Endothelial cell of umbilical vein (primary cell): ENCODE results near the gene HUNK. TPM values are rescaled to one million over a fixed set of nuclear protein-coding genes. Genes with fewer than 3 reads are reported as not detected.

Experiments
- BruUV-seq: library from RNA; stranded (reverse); fragments of 400-500 nt; replicated peaks from 2 replicates; lab custom pipeline; 2021; lab: Mats Ljungman, UMichigan
- CTCF ChIA-PET: fragments of 300-600, 350-600 bp; sonication (Branson Sonifier 250); formaldehyde crosslinking; loops from one replicate; lab custom pipeline; 2021; ENCODE audit warnings: antibody characterized with exemption, inconsistent platforms; lab: Charles Lee
- POLR2A ChIA-PET: fragments of 300-600, 350-600 bp; sonication (Branson Sonifier 250); formaldehyde crosslinking; loops from one replicate; lab custom pipeline; 2021; ENCODE audit warnings: antibody characterized with exemption, inconsistent platforms; lab: Charles Lee
- DNase-seq: peaks from one replicate; pipeline ENCODE4 v3.0.0-alpha.2; 2011; ENCODE audit warnings: low read depth, low spot score
- FAIRE-seq: peaks from 2 replicates; lab custom pipeline; 2011; peaks lifted over from hg19 to GRCh38; lab: Jason Lieb, UNC
- H2AFZ ChIP-seq: 2 replicates; pipeline ENCODE4 v1.6.0; 2012; ENCODE audit warnings: low read depth, low read length, control low read depth, inconsistent platforms
- H3K27ac ChIP-seq: 2 replicates; pipeline ENCODE4 v1.5.1; 2011; ENCODE audit warnings: low read depth, mild to moderate bottlenecking, control low read depth, low read length, moderate library complexity; ENCODE audit not compliant: insufficient read depth
- H3K27me3 ChIP-seq, 2 experiments: 2 replicates each; pipeline versions ENCODE4 v1.6.0 to v1.6.1; 2011; ENCODE audit warnings: low read length in 2 of 2, mixed read lengths in 1 of 2; ENCODE audit not compliant: control insufficient read depth in 2 of 2, insufficient read depth in 2 of 2
- H3K36me3 ChIP-seq, 2 experiments: 2 replicates in 1 of 2; 3 replicates in 1 of 2; pipeline ENCODE4 v1.5.1; 2011; ENCODE audit warnings: low read length in 2 of 2, mild to moderate bottlenecking in 1 of 2, moderate library complexity in 1 of 2; ENCODE audit not compliant: control insufficient read depth in 2 of 2, insufficient read depth in 2 of 2; ENCODE audit errors: extremely low read depth in 1 of 2
- H3K4me1 ChIP-seq: 3 replicates; pipeline ENCODE4 v1.5.1; 2011; ENCODE audit warnings: mild to moderate bottlenecking, low read length; ENCODE audit not compliant: control insufficient read depth, insufficient read depth; ENCODE audit errors: extremely low read depth
- H3K4me2 ChIP-seq: 2 replicates; pipeline ENCODE4 v1.6.1; 2011; ENCODE audit warnings: low read length, control low read depth, mixed read lengths; ENCODE audit not compliant: insufficient read depth
- H3K4me3 ChIP-seq, 3 experiments: fragments of 200-600 bp in 1 of 3; sonication (generic), shearing (Covaris generic) in 1 of 3; replicated peaks in 1 of 3; 2 replicates each; pipeline ENCODE4 v1.5.1; 2011 to 2016; ENCODE audit warnings: control low read depth in 3 of 3, low read length in 3 of 3, mild to moderate bottlenecking in 2 of 3, inconsistent platforms in 1 of 3, low read depth in 1 of 3, moderate library complexity in 1 of 3; ENCODE audit not compliant: insufficient read depth in 1 of 3
- H3K79me2 ChIP-seq: 2 replicates; pipeline ENCODE4 v1.6.0; 2012; ENCODE audit warnings: low read length, inconsistent platforms; ENCODE audit not compliant: control insufficient read depth, insufficient read depth
- H3K9ac ChIP-seq: replicated peaks from 2 replicates; pipeline ENCODE3; 2011; ENCODE audit warnings: low read length, control low read depth; ENCODE audit not compliant: insufficient read depth; ENCODE audit errors: extremely low read depth
- H3K9me1 ChIP-seq: replicated peaks from 3 replicates; pipeline ENCODE4 v1.6.0; 2011; ENCODE audit warnings: mild to moderate bottlenecking, low read length; ENCODE audit not compliant: control insufficient read depth, insufficient read depth; ENCODE audit errors: extremely low read depth
- H3K9me3 ChIP-seq: replicated peaks from 2 replicates; pipeline ENCODE4 v1.5.1; 2012; ENCODE audit warnings: low read length, inconsistent platforms; ENCODE audit not compliant: control insufficient read depth, insufficient read depth
- H4K20me1 ChIP-seq: replicated peaks from 2 replicates; pipeline ENCODE3; 2011; ENCODE audit warnings: mild to moderate bottlenecking, low read length; ENCODE audit not compliant: control insufficient read depth, insufficient read depth; ENCODE audit errors: extremely low read depth
- EZH2 ChIP-seq: IDR thresholded peaks from 2 replicates; pipeline ENCODE4 v1.6.1; 2012; ENCODE audit warnings: borderline replicate concordance, low read depth, mild to moderate bottlenecking, moderate library complexity, low read length, inconsistent platforms; ENCODE audit not compliant: severe bottlenecking
- FOS ChIP-seq: IDR thresholded peaks from 2 replicates; pipeline ENCODE4 v1.6.1; 2011; ENCODE audit warnings: mild to moderate bottlenecking, low read length, moderate library complexity, borderline replicate concordance; ENCODE audit not compliant: insufficient read depth
- GATA2 ChIP-seq: IDR thresholded peaks from 2 replicates; pipeline ENCODE4 v1.7.0; 2011; ENCODE audit warnings: low read depth, mild to moderate bottlenecking, moderate library complexity, mixed read lengths, low read length; ENCODE audit not compliant: insufficient read length, insufficient read depth
- JUN ChIP-seq: IDR thresholded peaks from 2 replicates; pipeline ENCODE4 v1.6.1; 2011; ENCODE audit warnings: borderline replicate concordance, low read depth; ENCODE audit not compliant: insufficient read length, insufficient read depth
- MYC ChIP-seq: IDR thresholded peaks from one replicate; pipeline ENCODE4 v1.6.1; 2011; ENCODE audit warnings: mild to moderate bottlenecking, low read depth, low read length
- POLR2A ChIP-seq: IDR thresholded peaks from 2 replicates; pipeline ENCODE4 v1.6.1; 2012; ENCODE audit warnings: low read depth, mild to moderate bottlenecking, control low read depth, low read length
- POLR2AphosphoS5 ChIP-seq: IDR thresholded peaks from 2 replicates; pipeline ENCODE4 v1.6.1; 2012; ENCODE audit warnings: low read depth, mild to moderate bottlenecking, control low read depth, low read length, moderate library complexity; ENCODE audit not compliant: insufficient read depth
- dilution Hi-C: fragments of 300-500 bp; cut with MboI; formaldehyde crosslinking; loops from one replicate; pipeline ENCODE4 v1.15.0; 2019; ENCODE audit warnings: low sequenced_read_pairs; ENCODE audit not compliant: extremely low pct_ligation_motif_present
- intact Hi-C: fragments of 100-400 bp; cut with micrococcal nuclease; formaldehyde crosslinking; loops from one replicate; pipeline ENCODE4 v1.10.0; 2022
- polyA plus RNA-seq, 4 experiments: library from polyadenylated mRNA; depleted of rRNA in 3 of 4; stranded (reverse) in 3 of 4; unstranded in 1 of 4; fragments of >200 nt; gene quantifications; 2 replicates each; pipeline versions ENCODE4 v1.2.1 to v1.2.3, GENCODE V29; 2011 to 2012; ENCODE audit warnings: missing spikeins in 1 of 4
- total RNA-seq: library from RNA; stranded (reverse); gene quantifications from 2 replicates; pipeline ENCODE4 v1.2.3, GENCODE V29; 2021
- TF ChIP-seq, protein P1 (sequence below): IDR thresholded peaks from 2 replicates; pipeline ENCODE4 v1.6.1; 2011; ENCODE audit not compliant: insufficient read depth, insufficient read length
- TF ChIP-seq, protein P2 (sequence below), 2 donors: IDR thresholded peaks; 1 replicate in 1 of 2; 2 replicates in 1 of 2; pipeline ENCODE4 v1.5.1; 2011; ENCODE audit warnings: low read length in 2 of 2, mild to moderate bottlenecking in 2 of 2, moderate library complexity in 2 of 2, control low read depth in 1 of 2, inconsistent platforms in 1 of 2, low read depth in 1 of 2; ENCODE audit not compliant: insufficient read depth in 1 of 2; ENCODE audit errors: extremely low read depth in 1 of 2

HUNK gene
- total and polyA plus RNA-seq, 2 donors (not counting 3 experiments of a cell fraction or from before 2014, with no cell fraction given) = not detected

DNA sequence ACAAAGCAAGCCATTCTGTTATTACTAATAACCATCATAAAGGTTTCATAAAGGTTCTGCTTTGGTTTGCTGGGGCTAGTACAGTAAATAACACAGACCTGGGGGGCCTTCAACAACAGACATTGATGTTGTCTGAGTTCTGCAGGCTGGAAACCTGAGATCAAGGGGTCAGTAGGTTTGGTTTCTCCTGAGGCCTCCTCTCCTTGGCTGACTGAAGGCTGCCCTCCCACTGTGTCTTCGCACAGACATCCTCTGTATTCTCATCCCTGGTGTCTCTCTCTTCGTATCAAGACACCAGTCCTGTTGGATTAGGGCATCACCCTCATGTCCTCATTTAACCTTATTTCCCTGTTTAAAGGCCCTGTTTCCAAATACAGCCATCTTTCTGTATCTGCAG is 37.3 kb downstream of the HUNK start:
- no peak overlapping the region for H2AFZ ChIP-seq
- no peak overlapping the region for H3K4me3 ChIP-seq
- no peaks in the 10 kb centered on the region for H4K20me1 ChIP-seq
- intact Hi-C loops (no loop called here), dilution Hi-C loops (no loop called here)
- H3K4me1 ChIP-seq = no peaks in the 10 kb centered on the region
- no peak overlapping the region for H3K4me2 ChIP-seq
- ChIA-PET POLR2A (no interaction called here), CTCF (no interaction called here)
- H3K9me3 ChIP-seq = no peaks in the 10 kb centered on the region
- FAIRE-seq (no peak), DNase-seq (no peak)
- no TSS peak for BruUV-seq
- TF ChIP-seq MYC = no peak
- TF ChIP-seq GATA2 = no peak
- no peak for TF ChIP-seq FOS
- no peak for TF ChIP-seq POLR2A
- TF ChIP-seq, protein P1, sequence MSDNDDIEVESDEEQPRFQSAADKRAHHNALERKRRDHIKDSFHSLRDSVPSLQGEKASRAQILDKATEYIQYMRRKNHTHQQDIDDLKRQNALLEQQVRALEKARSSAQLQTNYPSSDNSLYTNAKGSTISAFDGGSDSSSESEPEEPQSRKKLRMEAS = no peak
- TF ChIP-seq EZH2 = no peak
- no peak for TF ChIP-seq JUN
- TF ChIP-seq POLR2AphosphoS5 = no peak
- TF ChIP-seq, protein P2, sequence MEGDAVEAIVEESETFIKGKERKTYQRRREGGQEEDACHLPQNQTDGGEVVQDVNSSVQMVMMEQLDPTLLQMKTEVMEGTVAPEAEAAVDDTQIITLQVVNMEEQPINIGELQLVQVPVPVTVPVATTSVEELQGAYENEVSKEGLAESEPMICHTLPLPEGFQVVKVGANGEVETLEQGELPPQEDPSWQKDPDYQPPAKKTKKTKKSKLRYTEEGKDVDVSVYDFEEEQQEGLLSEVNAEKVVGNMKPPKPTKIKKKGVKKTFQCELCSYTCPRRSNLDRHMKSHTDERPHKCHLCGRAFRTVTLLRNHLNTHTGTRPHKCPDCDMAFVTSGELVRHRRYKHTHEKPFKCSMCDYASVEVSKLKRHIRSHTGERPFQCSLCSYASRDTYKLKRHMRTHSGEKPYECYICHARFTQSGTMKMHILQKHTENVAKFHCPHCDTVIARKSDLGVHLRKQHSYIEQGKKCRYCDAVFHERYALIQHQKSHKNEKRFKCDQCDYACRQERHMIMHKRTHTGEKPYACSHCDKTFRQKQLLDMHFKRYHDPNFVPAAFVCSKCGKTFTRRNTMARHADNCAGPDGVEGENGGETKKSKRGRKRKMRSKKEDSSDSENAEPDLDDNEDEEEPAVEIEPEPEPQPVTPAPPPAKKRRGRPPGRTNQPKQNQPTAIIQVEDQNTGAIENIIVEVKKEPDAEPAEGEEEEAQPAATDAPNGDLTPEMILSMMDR (IDR thresholded peaks at IDR 0.05; ENCODE audit: extremely low read depth in 1 of 2, insufficient read depth in 1 of 2, low read depth in 1 of 2, low read length in 2 of 2) = no peak
- peaks cover 0 to 9% of the 10 kb centered on the region in 2 experiments for H3K27me3 ChIP-seq
- no peaks in the 10 kb centered on the region for H3K9me1 ChIP-seq
- no peaks in the 10 kb centered on the region for H3K36me3 ChIP-seq
- no peak overlapping the region for H3K9ac ChIP-seq
- H3K27ac ChIP-seq = no peak overlapping the region
- H3K79me2 ChIP-seq = no peaks in the 10 kb centered on the region
